Chondrocyte (in vitro differentiated cells): ENCODE measurements around the gene AFF2. TPM values are rescaled to one million over a fixed set of nuclear protein-coding genes. Genes with fewer than 3 reads are reported as not detected.

Experiments
- DNase-seq: peaks from one replicate; pipeline ENCODE4 v3.0.0; 2021; ENCODE audit warnings: mixed read lengths, low spot score
- H3K27ac Mint-ChIP-seq: one replicate; pipeline ENCODE4 v1.8.0; 2021; ENCODE audit warnings: mild to moderate bottlenecking, moderate library complexity, mixed read lengths; ENCODE audit not compliant: unreplicated experiment
- H3K27me3 Mint-ChIP-seq: 2 replicates; pipeline ENCODE4 v1.8.0; 2021; ENCODE audit warnings: low read depth, mixed read lengths
- H3K36me3 Mint-ChIP-seq: 2 replicates; pipeline ENCODE4 v1.8.0; 2021; ENCODE audit warnings: low read depth, mixed read lengths
- H3K4me1 Mint-ChIP-seq: 2 replicates; pipeline ENCODE4 v1.8.0; 2021; ENCODE audit warnings: low read depth, mild to moderate bottlenecking, mixed read lengths
- H3K4me3 Mint-ChIP-seq: one replicate; pipeline ENCODE4 v1.8.0; 2021; ENCODE audit warnings: mild to moderate bottlenecking, moderate library complexity, mixed read lengths; ENCODE audit not compliant: unreplicated experiment
- H3K9me3 Mint-ChIP-seq: 2 replicates; pipeline ENCODE4 v1.8.0; 2021; ENCODE audit warnings: low read depth, mixed read lengths
- total RNA-seq: library from RNA; stranded (reverse); gene quantifications from 3 replicates; pipeline ENCODE4 v1.2.1, GENCODE V29; 2021
- TF ChIP-seq, protein P1 (sequence below): fragments of 200-600 bp; sonication (generic); IDR thresholded peaks from 2 replicates; pipeline ENCODE4 v1.5.0; 2021; ENCODE audit warnings: antibody characterized with exemption, mild to moderate bottlenecking, moderate library complexity

The AFF2 gene
- total RNA-seq, 1 donor from 2014 or later: 22.4 TPM

DNA sequence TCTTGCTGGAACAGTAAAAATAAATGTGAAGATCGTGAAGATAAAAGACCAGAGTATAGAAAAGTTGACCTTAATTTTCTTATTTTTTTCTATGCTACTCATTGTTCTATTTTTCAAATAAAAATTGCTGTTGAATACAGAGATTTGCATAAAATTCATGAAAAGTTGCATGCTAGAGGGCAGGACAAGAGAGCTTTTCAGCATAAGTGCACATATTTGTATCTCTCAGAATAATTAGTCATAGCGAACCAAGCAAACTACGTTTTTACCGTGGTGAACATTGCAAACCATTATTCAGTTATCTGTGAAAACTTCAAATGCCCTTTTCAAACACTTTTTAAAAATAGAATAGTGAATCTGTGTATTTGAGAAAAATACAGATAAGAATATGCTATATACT lies 26.4 kb upstream of the AFF2 start:
- Mint-ChIP-seq H3K27ac (no peak overlapping the region), H3K9me3 (peaks cover 11% of the 10 kb centered on the region), H3K36me3 (no peaks in the 10 kb centered on the region), H3K27me3 (no peaks in the 10 kb centered on the region), H3K4me1 (no peaks in the 10 kb centered on the region), H3K4me3 (no peak overlapping the region)
- DNase-seq: no peak
- TF ChIP-seq, protein P1, sequence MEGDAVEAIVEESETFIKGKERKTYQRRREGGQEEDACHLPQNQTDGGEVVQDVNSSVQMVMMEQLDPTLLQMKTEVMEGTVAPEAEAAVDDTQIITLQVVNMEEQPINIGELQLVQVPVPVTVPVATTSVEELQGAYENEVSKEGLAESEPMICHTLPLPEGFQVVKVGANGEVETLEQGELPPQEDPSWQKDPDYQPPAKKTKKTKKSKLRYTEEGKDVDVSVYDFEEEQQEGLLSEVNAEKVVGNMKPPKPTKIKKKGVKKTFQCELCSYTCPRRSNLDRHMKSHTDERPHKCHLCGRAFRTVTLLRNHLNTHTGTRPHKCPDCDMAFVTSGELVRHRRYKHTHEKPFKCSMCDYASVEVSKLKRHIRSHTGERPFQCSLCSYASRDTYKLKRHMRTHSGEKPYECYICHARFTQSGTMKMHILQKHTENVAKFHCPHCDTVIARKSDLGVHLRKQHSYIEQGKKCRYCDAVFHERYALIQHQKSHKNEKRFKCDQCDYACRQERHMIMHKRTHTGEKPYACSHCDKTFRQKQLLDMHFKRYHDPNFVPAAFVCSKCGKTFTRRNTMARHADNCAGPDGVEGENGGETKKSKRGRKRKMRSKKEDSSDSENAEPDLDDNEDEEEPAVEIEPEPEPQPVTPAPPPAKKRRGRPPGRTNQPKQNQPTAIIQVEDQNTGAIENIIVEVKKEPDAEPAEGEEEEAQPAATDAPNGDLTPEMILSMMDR: no peak

DNA sequence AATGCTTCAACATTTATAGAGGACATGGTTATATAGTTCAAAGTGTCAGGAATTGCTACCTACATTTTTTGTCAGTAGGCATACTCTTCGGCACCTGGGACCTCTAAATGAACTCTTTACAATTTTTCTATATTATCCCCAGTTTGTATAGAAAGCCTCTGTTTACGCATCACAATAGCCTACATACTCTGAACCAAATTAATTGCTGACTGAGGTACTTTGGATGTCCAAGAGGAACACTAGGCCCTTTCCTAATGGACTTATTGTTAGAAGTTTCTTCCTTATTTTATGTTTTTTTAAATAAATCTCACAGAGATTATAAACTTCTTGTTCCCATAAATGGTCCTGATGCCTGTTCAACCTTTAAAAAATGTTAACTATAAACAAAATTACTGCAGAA lies 8.4 kb upstream of the AFF2 start:
- H3K27me3 Mint-ChIP-seq: no peaks in the 10 kb centered on the region
- no peaks in the 10 kb centered on the region for H3K36me3 Mint-ChIP-seq
- no peak overlapping the region for H3K27ac Mint-ChIP-seq
- no peak overlapping the region for H3K4me3 Mint-ChIP-seq
- TF ChIP-seq, protein P1: no peak
- no peaks in the 10 kb centered on the region for H3K4me1 Mint-ChIP-seq
- DNase-seq: no peak
- peaks cover 10% of the 10 kb centered on the region for H3K9me3 Mint-ChIP-seq

GRCh38 chrX:148495176-148495575 lies 5.2 kb upstream of the AFF2 start:
- Mint-ChIP-seq H3K9me3 (peaks cover 12% of the 10 kb centered on the region), H3K36me3 (no peaks in the 10 kb centered on the region), H3K27ac (no peak overlapping the region), H3K27me3 (no peaks in the 10 kb centered on the region), H3K4me3 (no peak overlapping the region), H3K4me1 (no peaks in the 10 kb centered on the region)
- TF ChIP-seq, protein P1: no peak
- DNase-seq: no peak

DNA sequence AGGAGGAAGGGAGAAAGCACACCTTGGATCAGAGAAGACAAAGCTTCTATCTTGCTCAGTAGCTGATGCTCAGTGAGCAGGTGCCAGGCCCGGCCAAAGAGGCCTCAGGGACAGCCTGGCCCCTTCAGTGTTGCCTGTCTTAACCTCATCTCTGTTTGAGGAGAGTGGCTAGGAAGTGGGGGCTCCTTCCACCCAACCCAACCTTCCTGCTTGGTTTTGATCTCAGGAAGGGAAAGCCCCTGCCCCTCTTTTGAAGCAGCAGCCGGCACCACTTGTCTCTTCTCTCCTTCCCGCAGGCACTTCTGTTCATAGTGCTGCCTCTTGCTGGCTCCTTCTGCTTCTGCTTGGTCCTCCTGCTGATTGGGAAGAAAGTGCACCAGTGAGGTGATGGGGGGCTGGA lies 2.4 kb upstream of the AFF2 start:
- Mint-ChIP-seq H3K27me3 (no peaks in the 10 kb centered on the region), H3K27ac (no peak overlapping the region), H3K9me3 (peaks cover 3% of the 10 kb centered on the region)

GRCh38 chrX:148499638-148500422 lies 587 bp upstream of the AFF2 start:
- DNase-seq: peak; percentile 83
- Mint-ChIP-seq H3K36me3 (no peaks in the 10 kb centered on the region), H3K4me3 (no peak overlapping the region), H3K4me1 (peaks cover 7% of the 10 kb centered on the region), H3K9me3 (peaks cover 3% of the 10 kb centered on the region), H3K27ac (no peak overlapping the region), H3K27me3 (no peaks in the 10 kb centered on the region)
- TF ChIP-seq, protein P1: no peak

More for the DNA sequence above, 2.4 kb upstream of the AFF2 start:
- DNase-seq: no peak
- TF ChIP-seq, protein P1: no peak
- Mint-ChIP-seq H3K4me1 (peaks cover 3% of the 10 kb centered on the region), H3K4me3 (no peak overlapping the region), H3K36me3 (no peaks in the 10 kb centered on the region)
